Measurements from ENCODE around the gene ADAMTS2.

Gene ADAMTS2

DNA sequence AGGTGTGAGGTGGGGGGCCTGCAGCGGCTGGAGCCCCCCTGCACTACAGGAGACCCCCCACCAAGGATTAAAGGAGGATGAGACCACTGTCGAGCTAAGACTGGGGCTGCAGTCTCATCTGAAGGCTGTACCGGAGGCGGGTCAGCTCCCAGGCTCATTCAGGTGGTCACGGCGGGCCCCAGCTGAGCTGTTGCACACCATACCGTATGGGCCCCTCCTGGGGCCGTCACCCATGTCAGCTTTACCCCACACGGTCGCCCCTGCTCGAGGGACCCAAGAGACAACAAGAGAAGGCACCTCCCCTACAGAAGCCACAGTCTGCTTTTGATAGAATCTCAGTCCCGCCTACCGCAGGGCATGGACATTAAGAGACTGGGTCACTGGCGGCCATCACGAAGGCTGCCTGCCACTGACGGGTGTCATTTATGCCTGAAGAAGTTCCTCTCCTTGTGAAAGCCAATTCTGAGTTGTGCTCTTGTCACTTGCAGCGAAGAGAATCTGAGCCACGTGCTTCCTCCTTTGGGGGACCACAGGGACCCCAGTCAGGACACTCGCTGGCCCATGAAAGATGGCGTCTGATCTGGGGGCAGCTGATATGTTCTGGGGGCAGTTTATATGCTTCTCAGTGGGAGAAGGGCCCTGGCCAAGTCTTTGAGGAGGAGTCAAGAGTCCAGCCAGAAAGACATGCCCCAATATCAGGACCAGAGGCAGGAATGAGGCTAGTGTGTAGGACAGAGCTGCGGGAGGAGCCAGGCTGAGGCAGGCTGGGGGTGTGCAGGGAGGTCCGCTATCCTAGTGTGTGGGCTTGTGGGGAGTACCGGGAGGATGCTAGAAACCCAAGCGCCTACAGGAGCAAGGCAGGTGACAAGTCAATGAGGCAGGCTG lies 182.7 kb downstream of the ADAMTS2 start:
- DNase-seq (ENCODE audit: low read depth, low spot score): no peak

DNA sequence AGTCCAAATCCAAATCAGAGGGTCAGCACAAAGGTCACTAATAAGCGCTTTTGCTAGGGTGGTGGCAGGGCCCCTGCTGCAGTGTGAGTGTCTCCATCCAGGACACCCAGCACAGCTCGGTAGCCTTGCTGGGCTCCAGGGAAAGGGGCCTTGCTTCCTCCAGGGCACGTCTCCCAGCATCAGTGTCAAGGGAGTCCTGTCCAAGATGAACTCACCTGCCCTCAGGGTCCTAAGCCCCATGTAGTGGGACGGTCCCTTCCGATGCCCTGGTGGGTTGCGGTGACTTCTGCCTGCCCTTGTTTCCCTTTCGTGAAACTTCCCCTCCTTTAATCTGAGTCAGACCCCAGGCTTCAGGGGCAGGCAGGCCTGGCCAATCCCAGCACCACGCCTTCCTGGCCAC lies 183.4 kb downstream of the ADAMTS2 start:
- no peak for DNase-seq (ENCODE audit: low read depth, low spot score)

DNA sequence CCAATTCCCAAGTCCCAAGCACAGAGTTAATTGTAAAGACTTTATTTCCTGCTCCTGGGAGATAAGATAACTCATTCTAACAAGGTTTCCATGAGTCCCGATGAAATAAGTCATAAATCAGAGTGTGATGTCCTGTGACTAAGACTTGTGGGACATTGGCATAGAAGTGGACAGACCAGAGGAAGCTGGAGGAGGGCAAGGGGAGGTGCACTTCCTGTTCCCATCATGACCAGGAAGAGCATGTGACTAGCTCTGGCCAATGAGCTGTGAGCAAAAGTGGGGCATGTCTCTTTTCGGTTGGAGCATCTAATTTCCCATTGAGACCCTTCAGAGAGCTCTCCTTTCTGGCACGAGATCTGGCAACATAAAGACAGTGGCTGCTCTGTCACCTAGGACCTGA lies 184.7 kb downstream of the ADAMTS2 start:
- no peak for DNase-seq (ENCODE audit: low read depth, low spot score)

DNA sequence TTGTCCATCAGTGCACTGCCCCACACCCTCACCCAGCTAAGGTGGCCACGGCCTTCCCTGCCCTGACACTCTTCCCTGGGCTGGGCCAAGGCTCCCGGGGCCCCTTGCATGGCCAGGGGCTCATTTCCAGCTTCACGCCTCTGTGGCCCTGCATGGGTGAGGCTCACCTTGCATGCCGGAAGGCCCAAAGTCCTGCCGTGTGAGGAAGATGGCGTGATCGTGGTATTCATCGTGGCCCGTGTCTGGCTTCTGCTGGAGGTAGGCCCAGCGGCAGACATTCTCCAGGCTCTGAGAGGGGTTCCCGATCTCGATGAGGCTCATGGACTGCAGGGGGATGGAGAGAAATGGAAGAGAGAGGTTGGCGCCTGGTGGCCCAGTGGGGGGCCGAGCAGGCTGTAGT lies 186.7 kb downstream of the ADAMTS2 start:
- DNase-seq (ENCODE audit: low read depth, low spot score): no peak

DNA sequence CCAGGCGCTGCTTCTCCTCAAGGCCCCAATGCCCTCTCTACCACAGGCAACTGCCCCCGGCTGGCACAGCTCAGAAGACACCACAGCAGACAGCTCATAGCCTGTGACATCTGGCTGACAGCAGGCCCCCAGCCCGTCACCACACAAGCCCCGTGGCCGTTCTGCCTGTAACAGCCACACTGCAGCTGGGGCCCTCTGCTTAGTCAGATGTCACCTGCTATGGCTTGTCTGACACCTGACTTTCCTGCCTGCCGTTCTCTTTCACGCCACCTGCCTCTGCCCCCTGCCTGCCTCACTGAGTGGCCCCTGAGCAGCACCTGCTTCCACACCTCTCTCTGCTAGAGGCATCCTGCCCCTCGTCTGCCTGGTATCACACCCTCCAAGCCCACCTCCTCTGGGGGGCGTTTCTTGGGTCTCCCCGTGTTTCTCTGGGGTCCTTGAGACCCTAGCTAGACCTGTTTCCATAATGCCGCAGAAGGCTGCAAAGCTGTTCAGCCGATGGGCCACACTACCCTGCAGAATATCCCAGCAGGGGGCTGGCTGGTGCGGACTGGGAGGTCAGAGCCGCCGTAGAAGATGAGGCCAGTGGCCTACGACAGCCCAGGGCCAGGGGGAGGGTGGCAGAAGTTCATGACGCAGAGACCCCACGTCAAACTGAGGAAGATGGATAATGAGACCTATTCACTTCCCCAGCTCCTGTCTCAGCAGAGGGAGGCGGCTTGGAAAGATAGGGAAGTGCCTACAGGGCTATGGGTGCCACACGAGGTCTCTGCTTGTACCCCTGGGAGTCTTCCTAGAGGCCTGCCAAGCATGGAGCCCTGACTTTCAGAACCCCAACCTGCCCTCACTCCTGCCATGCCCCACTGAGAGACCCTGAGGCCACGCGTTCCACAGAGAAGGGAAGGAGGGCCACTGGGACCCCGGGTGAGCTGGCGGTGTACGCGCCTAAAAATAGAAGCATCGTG lies 190.0 kb downstream of the ADAMTS2 start:
- no peak for DNase-seq (ENCODE audit: low read depth, low spot score)

DNA sequence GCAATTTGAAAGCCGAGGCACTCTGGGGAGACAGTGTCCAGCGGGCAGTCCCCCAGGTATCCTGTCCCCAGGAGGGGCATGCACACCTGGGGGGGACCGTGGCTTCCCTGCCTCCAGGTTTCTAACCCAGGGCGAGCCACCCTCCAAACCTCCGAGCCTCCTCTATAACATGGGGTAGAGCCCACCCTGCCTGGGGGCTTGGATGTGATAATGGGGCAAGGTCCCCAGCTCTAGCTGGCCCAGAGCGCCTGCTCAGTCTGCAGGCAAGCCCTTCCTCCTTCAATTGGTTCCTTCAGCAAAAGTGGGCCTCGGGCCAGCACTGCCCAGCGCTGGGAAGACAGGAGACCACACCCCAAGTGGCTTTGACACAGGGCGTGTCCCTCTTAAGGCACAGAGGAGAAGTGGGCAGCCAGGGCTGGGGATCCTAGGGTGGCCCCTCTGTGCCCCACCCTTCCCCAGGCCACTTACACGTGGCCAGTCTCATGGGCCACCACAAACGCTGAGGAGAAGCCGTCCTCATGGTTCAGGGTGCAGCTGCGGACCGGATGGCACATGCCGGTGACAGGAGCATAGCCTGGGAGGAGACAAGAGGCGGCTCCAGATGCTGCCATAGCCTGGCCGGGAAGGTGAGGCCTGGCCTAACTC lies 190.8 kb downstream of the ADAMTS2 start:
- DNase-seq (ENCODE audit: low read depth, low spot score): no peak

DNA sequence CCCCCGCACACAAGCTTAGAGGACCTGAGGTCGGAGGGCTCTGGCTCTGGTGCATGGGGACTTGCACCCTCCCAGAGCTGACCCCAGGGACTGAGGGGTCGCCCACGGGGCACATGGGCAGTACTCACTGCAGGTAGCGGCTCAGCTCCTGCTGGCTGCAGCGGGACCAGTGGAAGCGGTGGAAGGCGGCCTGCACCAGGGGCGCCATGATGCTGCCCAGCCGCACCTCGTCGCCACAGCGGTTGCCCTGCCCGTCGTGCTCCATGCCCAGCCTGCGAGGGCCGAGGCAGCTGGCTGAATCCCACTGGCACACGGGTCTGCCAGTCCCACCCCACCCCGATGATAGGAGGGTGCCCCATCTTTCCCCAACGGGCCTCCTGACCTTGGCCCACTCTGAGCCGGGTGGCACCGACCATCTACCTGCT lies 191.3 kb downstream of the ADAMTS2 start:
- no peak for DNase-seq (ENCODE audit: low read depth, low spot score)

DNA sequence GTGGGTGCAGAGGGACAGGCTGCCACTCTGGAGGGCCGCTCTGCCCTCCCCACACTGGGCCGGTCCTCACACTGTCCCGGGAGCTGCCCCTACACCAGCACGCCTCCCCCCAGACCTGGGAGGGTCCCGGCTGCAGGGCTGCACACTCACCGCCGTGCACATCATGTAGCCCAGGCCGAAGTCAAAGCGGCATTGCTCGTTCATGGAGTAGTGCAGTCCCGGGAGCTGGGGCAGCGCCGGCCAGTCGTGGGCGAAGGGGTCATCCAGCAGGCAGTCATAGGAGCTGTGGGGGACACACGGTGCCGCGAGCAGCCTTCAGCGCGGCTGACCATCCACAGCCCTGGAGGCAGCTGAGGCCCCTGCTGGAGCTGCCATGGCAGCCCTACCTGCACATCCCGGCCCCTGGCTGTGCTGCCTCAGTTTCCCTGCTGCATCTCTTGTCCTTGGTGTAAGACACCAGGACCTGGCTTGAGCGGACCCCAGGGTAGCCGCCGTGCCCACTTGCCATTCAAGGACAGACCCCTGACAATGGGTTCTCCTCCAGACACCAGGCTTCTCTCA lies 191.8 kb downstream of the ADAMTS2 start:
- no peak for DNase-seq (ENCODE audit: low read depth, low spot score)

DNA sequence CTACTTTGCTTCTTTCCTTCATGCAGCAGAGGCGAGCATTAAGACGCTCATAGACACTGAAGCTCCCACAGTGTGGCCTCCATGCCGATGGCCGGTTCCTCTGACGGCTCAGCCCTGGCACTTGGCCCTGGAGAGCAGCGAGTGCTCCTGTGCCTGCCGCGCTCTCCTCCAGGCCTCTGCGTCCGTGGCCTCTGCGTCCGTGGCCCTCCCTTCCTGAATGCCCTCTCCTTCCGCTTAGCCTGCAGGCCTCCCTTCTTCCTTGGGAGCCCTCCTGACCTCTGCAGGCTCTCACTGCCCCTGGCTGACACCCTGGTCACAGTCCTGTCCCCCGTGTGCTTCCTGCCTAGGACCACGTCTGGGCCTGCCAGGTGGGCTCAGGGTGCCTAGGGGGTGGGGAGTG lies 192.3 kb downstream of the ADAMTS2 start:
- DNase-seq (ENCODE audit: low read depth, low spot score): no peak

DNA sequence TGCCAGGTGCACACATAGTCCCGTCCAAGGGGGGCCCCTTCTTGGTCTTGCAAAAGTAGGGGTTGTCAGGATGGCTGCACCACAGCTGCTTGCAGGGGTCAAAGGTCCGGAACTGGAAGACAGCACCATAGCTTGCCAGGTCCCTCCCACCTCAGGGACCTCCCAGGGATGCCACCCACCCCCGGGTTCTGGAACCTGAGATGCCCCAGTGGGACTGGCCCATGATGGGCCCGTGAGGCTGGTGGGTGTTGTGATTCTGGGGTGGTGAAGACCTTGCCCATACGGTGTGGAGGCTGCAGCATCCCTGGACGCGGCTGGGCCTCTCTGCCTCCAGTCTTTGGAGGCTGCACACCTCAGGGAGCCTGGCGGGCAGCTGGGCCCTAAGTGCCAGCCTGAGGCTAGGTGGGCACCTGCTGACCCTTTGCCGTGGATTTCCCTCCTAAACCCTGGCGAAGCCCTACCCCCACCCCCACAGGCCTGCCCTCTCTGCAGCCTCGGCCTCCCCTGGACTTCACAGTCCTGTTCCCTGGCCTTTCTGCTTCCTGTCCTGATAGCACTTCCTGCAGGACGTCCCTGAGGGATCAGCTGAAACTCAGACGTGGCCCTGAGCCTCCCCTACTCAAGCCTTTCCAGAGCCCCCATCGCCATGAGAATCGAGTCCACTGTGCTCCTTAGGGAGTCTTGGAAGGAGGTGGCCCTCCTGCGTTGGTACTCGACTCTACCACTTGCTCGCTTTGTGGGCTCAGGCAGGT lies 192.9 kb downstream of the ADAMTS2 start:
- DNase-seq (ENCODE audit: low read depth, low spot score): no peak

DNA sequence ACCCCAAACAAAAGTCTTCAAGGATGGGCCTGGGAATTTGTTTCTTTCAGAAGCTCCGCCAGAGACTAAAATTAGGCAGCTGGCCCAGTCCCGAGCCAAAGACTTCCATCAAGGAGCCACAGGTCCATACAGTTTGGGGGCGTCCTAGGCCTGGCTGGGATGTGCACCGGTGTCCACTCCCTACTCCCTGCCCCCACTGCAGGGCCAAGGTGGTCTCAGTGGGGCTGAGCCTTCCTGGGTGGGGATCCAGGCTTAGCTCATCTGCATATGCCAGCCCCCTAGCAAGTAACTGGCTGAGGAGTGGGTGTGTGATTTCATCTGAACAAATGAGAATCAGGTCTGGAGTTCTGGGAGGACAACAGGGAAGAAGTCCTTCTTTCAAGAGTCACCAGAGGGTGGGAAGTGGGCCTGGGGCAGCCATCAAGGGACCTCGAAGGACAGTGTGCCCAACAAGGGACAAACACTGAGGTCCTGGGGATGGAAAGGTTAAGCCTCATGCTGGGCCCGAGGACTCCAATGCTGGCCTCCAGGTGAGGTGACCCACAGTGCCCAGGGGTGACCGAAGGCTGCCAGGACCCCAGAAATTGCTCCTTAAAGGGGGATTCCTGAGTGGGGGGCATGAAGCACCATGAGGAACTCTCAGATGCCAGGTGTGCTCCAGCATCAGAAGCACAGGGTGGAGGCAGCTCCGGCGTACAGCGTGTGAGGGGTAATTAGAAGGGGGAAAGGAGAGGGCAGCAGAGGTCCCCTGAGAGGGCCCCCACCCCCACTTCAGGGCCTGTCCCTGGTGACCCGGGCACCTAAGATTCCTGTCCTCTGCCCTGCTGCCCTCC lies 193.8 kb downstream of the ADAMTS2 start:
- no peak for DNase-seq (ENCODE audit: low read depth, low spot score)

DNA sequence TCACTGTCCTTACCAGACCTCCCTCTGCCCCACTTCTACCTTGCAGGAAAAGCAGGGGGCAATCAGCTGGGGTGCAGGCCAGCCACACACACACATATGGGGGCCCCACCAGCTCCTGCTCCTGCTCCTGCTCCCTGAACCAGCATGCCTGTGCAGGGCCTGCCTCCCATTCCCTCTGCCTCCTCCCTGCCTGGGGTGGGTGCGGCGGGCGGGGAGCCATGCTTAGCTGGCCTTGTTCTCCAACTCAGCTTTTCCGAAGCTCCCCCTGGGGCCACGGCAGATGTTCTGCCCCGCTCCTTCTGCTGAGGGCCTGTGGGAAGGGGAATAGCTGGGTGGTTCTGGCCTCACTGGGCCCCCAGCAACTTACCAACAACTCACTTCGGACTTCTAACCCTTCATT lies 195.2 kb downstream of the ADAMTS2 start:
- DNase-seq (ENCODE audit: low read depth, low spot score): no peak

DNA sequence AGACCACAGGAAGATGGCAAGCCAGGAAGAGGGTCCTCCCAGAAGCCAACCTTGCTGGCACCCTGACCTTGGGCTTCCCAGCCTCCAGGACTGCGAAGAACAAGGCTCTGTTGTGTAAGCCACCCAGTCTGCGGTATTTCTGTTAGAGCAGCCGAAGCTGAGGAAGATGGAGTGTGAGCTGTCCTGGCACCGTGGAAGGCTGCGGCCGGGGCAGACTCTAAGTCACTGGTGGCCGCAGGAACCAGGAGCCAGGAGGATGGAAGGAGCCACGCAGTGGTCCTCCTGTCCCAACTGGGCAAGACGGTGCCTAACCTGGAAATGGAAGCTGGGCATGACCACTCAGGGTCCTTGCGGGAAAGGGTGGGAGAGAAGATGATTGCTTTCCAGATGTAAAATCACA lies 196.0 kb downstream of the ADAMTS2 start:
- no peak for DNase-seq (ENCODE audit: low read depth, low spot score)

DNA sequence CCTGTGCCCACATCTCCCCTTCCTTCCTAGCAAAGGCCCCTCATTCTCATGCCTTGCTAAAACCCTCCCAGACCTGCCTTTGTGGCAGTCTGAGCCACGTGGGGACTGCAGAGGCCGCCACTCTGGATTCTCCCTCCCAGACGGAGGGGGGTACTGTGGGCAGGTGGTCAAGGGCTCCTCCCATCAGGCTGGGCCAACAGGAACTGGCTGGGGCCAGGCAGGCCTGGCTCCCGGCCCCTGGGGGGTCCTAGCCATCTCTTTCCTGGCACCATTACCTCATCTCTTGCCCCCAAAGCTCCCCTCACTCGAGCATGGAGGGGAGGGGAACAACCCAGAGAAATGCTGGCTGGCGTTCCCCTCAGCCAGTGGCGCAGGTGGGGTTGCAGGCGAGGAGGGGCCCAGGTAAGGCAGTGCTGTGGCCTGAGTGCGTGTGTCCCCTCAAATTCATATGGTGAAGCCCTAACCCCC lies 196.5 kb downstream of the ADAMTS2 start:
- DNase-seq (ENCODE audit: low read depth, low spot score): no peak

DNA sequence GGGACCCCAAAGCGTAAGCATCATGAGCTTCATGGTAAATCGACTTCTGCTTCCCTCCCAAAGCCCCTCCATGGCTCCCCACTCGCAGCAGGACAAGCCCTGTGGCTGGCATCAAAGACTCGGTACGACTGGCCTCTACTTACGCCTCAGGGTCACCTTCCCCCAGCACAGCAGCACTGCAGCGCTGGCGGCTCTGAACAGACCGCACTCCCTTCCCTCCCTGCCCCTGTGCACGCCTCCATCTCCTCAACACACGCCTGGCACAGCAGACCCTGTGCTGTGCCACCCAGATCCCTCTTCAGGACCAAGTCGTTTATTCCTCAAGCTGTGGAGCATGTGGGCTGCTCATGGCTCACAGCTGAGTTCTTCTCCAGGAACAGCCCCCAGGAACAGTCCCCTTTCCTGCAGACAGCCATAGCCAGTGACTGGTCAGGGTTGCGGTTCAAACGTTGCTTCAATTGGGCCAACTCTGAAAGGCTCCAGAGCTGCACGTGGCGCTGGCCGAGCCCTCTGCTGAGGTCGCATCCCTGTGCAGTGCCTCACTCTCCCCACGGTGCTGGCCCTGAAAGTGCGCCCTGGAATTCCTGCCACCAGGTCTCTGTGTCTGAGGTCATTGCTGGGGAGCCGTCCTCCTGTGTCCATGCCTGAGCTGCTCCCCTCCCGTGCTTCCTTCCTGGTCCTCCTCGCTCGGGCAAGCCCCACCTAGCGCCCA lies 197.1 kb downstream of the ADAMTS2 start:
- DNase-seq (ENCODE audit: low read depth, low spot score): no peak

DNA sequence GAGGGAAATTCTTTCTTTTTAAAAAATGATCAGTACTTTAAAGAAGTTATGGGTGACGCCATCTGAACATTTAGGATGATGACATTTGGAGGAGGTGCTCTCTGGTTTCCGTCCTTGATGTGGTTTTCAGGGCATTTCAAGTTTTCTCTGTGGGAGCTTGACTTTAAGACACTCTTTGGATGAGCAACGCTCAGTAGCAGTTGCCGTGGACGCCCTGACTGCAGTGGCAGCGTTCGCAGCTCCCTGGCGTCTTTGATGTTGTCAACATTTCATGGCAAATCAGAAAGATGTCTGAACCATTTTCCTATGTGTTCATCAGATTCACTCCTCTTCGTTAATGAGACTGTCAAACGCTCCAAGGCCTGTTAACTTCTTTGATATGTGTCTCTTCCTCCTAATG lies 199.0 kb downstream of the ADAMTS2 start:
- DNase-seq (ENCODE audit: low read depth, low spot score): no peak

DNA sequence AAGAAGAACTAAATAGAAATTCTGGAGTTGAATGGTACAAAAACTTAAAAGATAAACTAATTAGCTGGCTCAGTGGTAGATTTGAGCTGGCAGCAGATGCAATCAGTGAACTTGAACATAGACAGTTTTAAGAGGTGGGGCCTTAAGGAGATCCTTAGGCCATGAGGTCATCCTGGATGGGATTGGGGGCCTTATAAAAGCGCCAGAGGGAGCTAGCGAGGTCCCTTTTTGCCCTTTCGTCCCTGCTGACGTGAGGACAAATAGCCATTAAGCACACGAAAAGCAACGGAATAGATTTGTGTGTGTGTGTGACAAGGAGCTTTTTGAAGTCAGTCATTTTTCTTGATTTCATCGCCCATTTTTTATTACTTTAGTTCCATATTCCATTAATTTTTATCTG lies 201.8 kb downstream of the ADAMTS2 start:
- DNase-seq (ENCODE audit: low read depth, low spot score): no peak

DNA sequence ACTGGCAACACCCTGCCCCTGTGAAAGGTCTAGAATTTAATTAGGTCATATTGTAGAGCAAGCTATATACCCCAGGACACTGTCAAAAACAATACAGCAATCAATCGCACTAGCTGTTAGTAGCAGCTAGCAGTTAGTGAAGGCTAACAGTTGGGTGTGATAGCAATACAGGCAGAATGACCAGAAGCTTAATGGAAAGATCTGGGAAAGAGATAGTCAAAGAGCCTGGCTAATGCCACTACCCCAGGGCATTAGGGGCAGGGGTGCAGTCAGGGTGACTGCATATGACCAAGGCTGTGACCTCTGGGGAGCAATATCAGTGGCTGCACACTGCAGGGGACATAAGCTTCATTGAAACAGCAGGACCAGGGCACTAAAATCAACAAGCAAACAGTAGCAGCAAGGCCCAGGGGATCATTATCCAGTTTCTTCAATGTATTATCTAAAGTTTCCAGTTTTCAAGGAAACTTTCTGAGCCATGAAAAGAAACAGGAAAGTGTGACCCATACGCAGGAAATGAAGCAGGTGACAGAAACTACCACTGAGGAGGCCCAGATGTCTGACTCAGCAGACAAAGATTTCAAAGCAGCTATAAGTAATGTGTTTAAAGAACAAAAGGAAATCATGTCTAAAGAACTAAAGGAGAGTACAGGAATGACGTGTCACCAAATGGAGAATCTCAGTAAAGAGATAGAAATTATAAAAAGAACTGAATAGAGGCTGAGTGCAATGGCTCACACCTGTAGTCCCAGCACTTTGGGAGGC lies 202.6 kb downstream of the ADAMTS2 start:
- DNase-seq (ENCODE audit: low read depth, low spot score): no peak

DNA sequence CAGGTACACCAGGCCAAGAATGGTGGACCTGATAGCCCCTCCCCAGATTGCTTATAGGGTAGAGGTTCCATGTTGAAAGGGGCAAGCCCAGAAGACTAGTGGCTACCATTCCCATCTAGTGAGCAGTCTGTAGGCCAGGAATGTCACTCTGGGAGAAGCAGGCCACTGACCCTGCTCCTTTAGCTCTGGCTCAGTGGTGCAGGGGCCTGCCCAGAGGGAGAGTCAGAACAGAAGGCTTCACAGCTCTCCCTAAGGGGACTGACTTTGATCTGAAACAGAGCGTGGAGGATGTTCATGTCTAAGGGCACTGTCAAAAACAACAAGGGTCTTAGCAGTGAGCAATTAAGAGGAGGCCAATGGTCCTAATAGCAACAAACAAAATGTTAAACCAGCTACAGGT lies 203.4 kb downstream of the ADAMTS2 start:
- DNase-seq (ENCODE audit: low read depth, low spot score): no peak

All from smooth muscle cell of the brain vasculature (primary cell).